Right cardiac atrium (tissue), 5 donors: ENCODE data around the gene MAPK4. TPM values are rescaled to one million over a fixed set of nuclear protein-coding genes. Genes with fewer than 3 reads are reported as not detected.
A peak's percentile ranks its signal among the peaks of the same experiment; 100 is the strongest.

ENCODE experiments used
- ATAC-seq, 2 donors: fragments of 200-7000 bp; cut with Tn5 transposase; one replicate each; pipeline versions ENCODE4 v1.8.0 to v1.9.1; 2020; ENCODE audit warnings: moderate library complexity in 2 of 2, mild to moderate bottlenecking in 1 of 2
- DNase-seq, 3 donors: peaks; one replicate each; pipeline ENCODE4 v3.0.0-alpha.2; 2020
- H3K27ac ChIP-seq: one replicate; pipeline ENCODE4 v1.5.1; 2013; ENCODE audit warnings: mild to moderate bottlenecking, low read length, control low read depth, moderate library complexity
- H3K27me3 ChIP-seq: one replicate; pipeline ENCODE4 v1.6.1; 2013; ENCODE audit not compliant: control insufficient read depth, insufficient read depth
- H3K4me1 ChIP-seq: one replicate; pipeline ENCODE4 v1.6.1; 2013; ENCODE audit warnings: low read length; ENCODE audit not compliant: control insufficient read depth, insufficient read depth
- H3K4me3 ChIP-seq: one replicate; pipeline ENCODE4 v1.5.1; 2013; ENCODE audit warnings: low read length, control low read depth
- H3K9me3 ChIP-seq: one replicate; pipeline ENCODE4 v1.6.1; 2013; ENCODE audit warnings: low read length; ENCODE audit not compliant: control insufficient read depth
- WGBS: extraction: QIAGEN DNeasy Blood & Tissue Kit; methylation state at CpG from one replicate; pipeline ENCODE4 v1.1.7; 2013; 5-methylcytosine and 5-hydroxymethylcytosine counted together
- intact Hi-C, 4 donors: fragments of 100-400 bp; cut with DNase I; formaldehyde crosslinking; loops; one replicate each; pipeline versions ENCODE4 v1.11.0 to v1.14.0; 2022 to 2023
- polyA plus RNA-seq: library from polyadenylated mRNA; stranded (reverse); fragments of 200-250 nt; gene quantifications from one replicate; pipeline ENCODE4 v1.2.3, GENCODE V29; 2013
- total RNA-seq, 4 donors: library from RNA; stranded (reverse); fragmentation: NEBNext Ultra II Directional; extraction: Animal tissue kit (Norgen Biotek cat#: 25700); gene quantifications; one replicate each; pipeline ENCODE4 v1.2.1, GENCODE V29; 2021
- donor health status: healthy with polysubstance abuse.
- donor health status: DM: no; HTN: yes; CAD: no.
- donor health status: DM: no; HTN: no; CAD: no.
- donor health status: DM: no; HTN: yes; CAD: no; lungs with severe emphysema.
- donor health status: DM: yes; HTN: yes; CAD: no.

The MAPK4 gene
- total and polyA plus RNA-seq, 5 donors: 15.5 to 73.9 (median 29.1) TPM

DNA sequence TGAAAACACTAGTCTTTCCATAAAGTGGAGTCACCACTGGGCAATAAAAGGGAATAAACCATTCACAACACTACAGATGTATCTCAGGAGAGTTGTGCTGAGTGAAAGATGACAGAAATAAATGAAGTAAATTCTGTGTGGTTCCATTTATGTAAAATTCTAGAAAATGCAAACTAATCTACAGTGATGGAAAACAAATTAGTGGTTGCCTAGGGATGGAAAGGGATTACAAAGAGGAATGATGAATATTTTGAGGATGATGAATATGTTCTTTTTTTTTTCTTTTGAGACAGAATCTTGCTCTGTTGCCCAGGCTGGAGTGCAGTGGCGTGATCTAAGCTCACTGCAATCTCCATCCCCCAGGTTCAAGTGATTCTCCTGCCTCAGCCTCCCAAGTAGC lies 123.0 kb downstream of the MAPK4 start:
- intact Hi-C loops: no loop called here
- no peaks in the 10 kb centered on the region for H3K4me1 ChIP-seq
- 74% methylated on average over 1 of the region's 1 CpG for WGBS

GRCh38 chr18:50686409-50686808 lies 126.5 kb downstream of the MAPK4 start:
- Histone ChIP-seq H3K4me3 (no peak overlapping the region), H3K27me3 (no peaks in the 10 kb centered on the region), H3K27ac (no peak overlapping the region), H3K9me3 (no peaks in the 10 kb centered on the region), H3K4me1 (no peaks in the 10 kb centered on the region)
- WGBS: 77% methylated on average over 8 of the region's 8 CpGs
- DNase-seq (no peak), ATAC-seq (no peak)
- intact Hi-C loops: no loop called here

More for the DNA sequence above, 123.0 kb downstream of the MAPK4 start:
- Histone ChIP-seq H3K27me3 (no peaks in the 10 kb centered on the region), H3K27ac (no peak overlapping the region), H3K4me3 (no peak overlapping the region), H3K9me3 (no peaks in the 10 kb centered on the region)
- ATAC-seq: no peak
- DNase-seq: no peak

DNA sequence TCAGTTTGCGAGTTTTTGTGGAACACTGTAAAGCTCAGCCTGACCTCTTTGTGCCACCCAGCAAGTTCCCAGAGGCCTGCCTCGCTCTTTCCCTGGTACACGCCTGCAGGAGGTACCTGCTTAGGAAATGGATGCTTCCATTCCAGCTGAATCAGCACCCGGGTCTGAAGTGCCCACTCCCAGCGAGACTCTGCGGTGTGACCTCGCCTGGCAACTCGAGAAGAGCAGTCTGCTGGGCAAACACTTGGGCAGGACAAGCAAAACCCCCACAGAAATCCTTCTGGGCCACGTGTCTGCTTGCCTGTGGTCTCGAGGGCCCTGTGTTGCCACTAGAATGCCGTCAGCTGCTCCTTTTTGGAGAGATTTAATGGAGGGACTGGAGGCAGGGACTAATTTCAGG lies 127.6 kb downstream of the MAPK4 start:
- H3K4me1 ChIP-seq: no peaks in the 10 kb centered on the region
- ATAC-seq: no peak
- no peaks in the 10 kb centered on the region for H3K9me3 ChIP-seq
- H3K27ac ChIP-seq: no peak overlapping the region
- H3K27me3 ChIP-seq: no peaks in the 10 kb centered on the region
- H3K4me3 ChIP-seq: no peak overlapping the region
- no peak for DNase-seq
- intact Hi-C loops: no loop called here
- WGBS: 77% methylated on average over 11 of the region's 11 CpGs

- H3K27ac ChIP-seq: no peak overlapping the region
These were observed 129.7 kb downstream of the MAPK4 start for GRCh38 chr18:50689578-50689977.

GRCh38 chr18:50694147-50694546 lies 134.3 kb downstream of the MAPK4 start:
- Histone ChIP-seq H3K4me3 (no peak overlapping the region), H3K9me3 (no peaks in the 10 kb centered on the region), H3K27me3 (no peaks in the 10 kb centered on the region), H3K4me1 (peaks cover 4% of the 10 kb centered on the region), H3K27ac (peak overlapping the region; percentile 51)
- intact Hi-C loops: no loop called here
- DNase-seq: no peak
- 42% methylated on average over 4 of the region's 4 CpGs for WGBS
- peak; percentile 33 to 47 for ATAC-seq

More at GRCh38 chr18:50689578-50689977, 129.7 kb downstream of the MAPK4 start:
- no peaks in the 10 kb centered on the region for H3K27me3 ChIP-seq
- no peak for ATAC-seq
- 94% methylated on average over 6 of the region's 6 CpGs for WGBS
- no peaks in the 10 kb centered on the region for H3K9me3 ChIP-seq
- no peak overlapping the region for H3K4me3 ChIP-seq
- peaks cover 1% of the 10 kb centered on the region for H3K4me1 ChIP-seq
- intact Hi-C loops: no loop called here
- DNase-seq: no peak

DNA sequence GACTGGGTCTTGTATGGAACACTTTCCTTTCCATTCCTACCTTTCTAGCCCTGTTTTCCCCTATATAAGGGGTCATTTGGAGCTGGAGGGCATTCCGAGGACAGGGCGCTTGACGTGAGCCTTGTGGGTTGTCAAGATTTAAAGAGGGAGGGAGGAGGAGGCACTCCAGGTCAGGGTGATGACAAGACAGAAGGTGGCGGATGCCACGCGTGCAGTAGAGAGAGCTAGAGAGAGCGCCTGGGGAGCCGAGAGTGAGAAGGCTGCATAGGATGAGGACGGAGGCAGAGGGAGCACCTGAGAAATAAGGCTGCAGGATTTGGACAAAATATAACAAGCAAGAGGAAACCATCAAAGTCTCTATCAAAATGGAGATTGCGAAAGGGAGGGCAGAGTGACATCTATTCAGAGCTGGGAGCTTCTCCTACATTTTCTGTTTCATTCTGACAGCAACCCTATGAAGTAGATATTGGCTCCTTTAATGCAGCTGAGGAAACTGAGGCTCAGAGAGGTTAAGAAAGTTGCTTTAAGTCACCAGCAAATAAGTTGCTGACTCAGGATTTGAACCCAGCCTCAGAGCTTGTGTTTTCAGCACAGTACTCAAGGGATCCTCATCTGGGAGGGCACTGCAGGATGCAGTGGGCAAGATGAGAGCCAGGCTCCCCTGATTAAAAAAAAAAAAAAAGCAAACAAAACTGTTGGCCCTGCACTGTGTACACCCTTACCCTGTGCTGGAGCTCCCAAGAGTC lies 135.7 kb downstream of the MAPK4 start:
- Histone ChIP-seq H3K27me3 (no peaks in the 10 kb centered on the region), H3K27ac (no peak overlapping the region), H3K9me3 (no peaks in the 10 kb centered on the region), H3K4me1 (peaks cover 4% of the 10 kb centered on the region), H3K4me3 (no peak overlapping the region)
- ATAC-seq (peak; percentile 86 to 89), DNase-seq (peak; percentile 27 to 69 (median 64))
- intact Hi-C loops: no loop called here
- WGBS: 41% methylated on average over 10 of the region's 10 CpGs

DNA sequence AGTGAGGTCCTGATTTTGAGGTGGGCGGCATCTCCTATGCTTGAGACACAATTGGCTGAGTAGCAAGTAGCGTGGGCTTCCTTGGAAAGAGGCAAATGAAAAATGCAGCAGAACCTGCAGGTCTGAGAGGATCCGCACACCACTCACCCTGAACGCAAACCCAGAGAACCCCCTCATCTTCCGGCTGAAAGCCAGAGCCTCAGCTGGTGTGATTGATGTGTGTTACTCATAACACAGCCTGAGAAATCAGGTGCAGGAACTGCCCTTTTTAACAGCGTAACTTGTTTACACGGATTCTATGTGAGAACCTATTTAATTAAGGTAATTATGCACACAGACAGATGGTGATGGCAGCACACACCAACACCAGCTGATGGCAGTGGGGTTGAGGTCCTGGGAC lies 136.5 kb downstream of the MAPK4 start:
- 59% methylated on average over 7 of the region's 7 CpGs for WGBS
- Histone ChIP-seq H3K4me3 (no peak overlapping the region), H3K9me3 (no peaks in the 10 kb centered on the region), H3K27ac (no peak overlapping the region), H3K27me3 (no peaks in the 10 kb centered on the region), H3K4me1 (peaks cover 4% of the 10 kb centered on the region)
- intact Hi-C loops: no loop called here
- ATAC-seq (no peak), DNase-seq (no peak)

DNA sequence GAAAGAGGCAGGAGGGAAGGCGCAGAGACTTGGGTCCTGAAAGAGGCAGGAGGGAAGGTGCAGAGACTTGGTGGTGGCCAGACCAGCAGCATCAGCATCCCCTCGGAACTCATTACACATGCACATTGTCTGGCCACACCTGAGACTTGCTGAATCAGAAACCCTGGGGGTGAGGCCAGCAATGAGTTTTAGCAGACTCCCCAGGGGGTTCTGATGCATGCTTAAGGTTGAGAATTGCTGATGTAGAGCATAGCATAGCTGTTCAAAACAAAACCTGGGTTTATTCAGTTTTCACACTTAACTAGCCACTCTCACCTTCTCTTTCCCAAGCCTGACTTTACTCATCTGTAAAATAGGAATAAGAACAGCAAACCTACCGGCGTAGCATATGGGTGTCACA lies 137.0 kb downstream of the MAPK4 start:
- intact Hi-C loops: no loop called here
- 79% methylated on average over 4 of the region's 4 CpGs for WGBS
- H3K9me3 ChIP-seq: no peaks in the 10 kb centered on the region
- no peak for DNase-seq
- no peak overlapping the region for H3K4me3 ChIP-seq
- H3K4me1 ChIP-seq: peaks cover 4% of the 10 kb centered on the region
- ATAC-seq: no peak
- no peaks in the 10 kb centered on the region for H3K27me3 ChIP-seq
- no peak overlapping the region for H3K27ac ChIP-seq

- no peak for DNase-seq
- no peak for ATAC-seq
These were observed 137.6 kb downstream of the MAPK4 start for GRCh38 chr18:50697509-50697908.

DNA sequence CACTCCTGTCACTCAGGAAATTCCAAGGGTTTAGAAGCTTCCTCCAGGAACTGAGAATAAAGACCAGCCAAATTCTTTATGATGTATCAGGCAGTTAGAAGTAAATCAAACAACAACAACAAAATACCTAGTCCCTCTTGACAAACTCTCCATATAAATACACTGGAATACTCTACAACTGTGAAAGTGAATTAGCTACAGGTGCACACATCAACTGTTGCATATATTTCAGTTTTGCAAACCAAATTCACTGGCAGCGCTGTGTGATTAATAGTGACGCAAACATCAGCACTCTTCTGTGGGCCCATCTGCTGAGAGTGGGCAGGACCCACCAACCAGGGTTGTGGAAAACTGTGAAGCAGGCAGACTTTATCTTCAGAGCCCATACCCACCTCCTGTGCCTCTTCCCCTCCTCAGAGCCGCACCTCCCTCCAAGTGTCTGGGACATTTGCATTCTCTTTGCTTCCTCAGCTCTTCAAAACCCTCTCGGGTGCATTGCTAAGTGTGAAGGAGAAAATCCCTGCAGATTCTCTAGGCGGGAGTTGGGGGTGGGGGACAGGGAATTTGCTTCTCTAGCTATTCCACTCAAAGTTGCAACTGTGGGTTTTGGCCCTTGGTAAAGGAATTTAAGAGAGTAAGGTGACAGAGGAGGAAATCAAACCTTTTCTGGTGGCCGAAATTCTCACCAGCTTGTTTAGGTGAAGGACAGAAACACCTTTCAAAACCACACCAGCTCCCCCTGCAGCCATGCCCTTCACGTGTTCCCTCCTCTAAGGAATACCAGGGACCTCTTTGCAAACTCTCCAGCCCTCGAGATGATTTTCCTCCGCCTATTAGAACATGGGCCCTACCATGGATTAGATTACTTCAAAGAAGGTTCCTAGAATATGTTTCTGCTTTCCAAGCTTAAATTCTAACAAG lies 140.6 kb downstream of the MAPK4 start:
- intact Hi-C loops: no loop called here
- no peaks in the 10 kb centered on the region for H3K27me3 ChIP-seq
- no peaks in the 10 kb centered on the region for H3K9me3 ChIP-seq
- no peak for DNase-seq
- no peak overlapping the region for H3K27ac ChIP-seq
- 60% methylated on average over 9 of the region's 9 CpGs for WGBS
- H3K4me3 ChIP-seq: no peak overlapping the region
- ATAC-seq: no peak
- peaks cover 3% of the 10 kb centered on the region for H3K4me1 ChIP-seq

More at GRCh38 chr18:50697509-50697908, 137.6 kb downstream of the MAPK4 start:
- Histone ChIP-seq H3K4me3 (no peak overlapping the region), H3K27me3 (no peaks in the 10 kb centered on the region), H3K9me3 (no peaks in the 10 kb centered on the region), H3K27ac (no peak overlapping the region), H3K4me1 (peaks cover 4% of the 10 kb centered on the region)
- intact Hi-C loops: no loop called here
- 81% methylated on average over 1 of the region's 1 CpG for WGBS

GRCh38 chr18:50704357-50704940 lies 144.6 kb downstream of the MAPK4 start:
- H3K27me3 ChIP-seq: no peaks in the 10 kb centered on the region
- no peak overlapping the region for H3K27ac ChIP-seq
- intact Hi-C loops: no loop called here
- H3K9me3 ChIP-seq: no peaks in the 10 kb centered on the region
- no peak for DNase-seq
- no peak overlapping the region for H3K4me3 ChIP-seq
- H3K4me1 ChIP-seq: peaks cover 3% of the 10 kb centered on the region
- 77% methylated on average over 4 of the region's 4 CpGs for WGBS
- no peak for ATAC-seq
